SK-N-MC (cell line): ENCODE results near the gene MAGI1.

Experiments used
- DNase-seq: peaks from one replicate; pipeline ENCODE4 v3.0.0-alpha.2; 2011; ENCODE audit warnings: low read depth, low spot score
- H3K27ac ChIP-seq: fragments of 200-600 bp; sonication (generic); 2 replicates; pipeline ENCODE4 v1.5.1; 2016; ENCODE audit warnings: mixed run types
- H3K36me3 ChIP-seq: fragments of 200-600 bp; sonication (generic); 2 replicates; pipeline ENCODE4 v1.6.1; 2017; ENCODE audit warnings: antibody characterized with exemption, low read length, mixed read lengths; ENCODE audit not compliant: insufficient read depth
- H3K4me3 ChIP-seq: fragments of 200-600 bp; sonication (generic); 2 replicates; pipeline ENCODE4 v1.5.1; 2016
- H3K9ac ChIP-seq: fragments of 200-600 bp; sonication (generic); 2 replicates; pipeline ENCODE4 v1.8.0; 2017; ENCODE audit warnings: mixed run types, mixed read lengths; ENCODE audit not compliant: insufficient read length
- H3K9me3 ChIP-seq: fragments of 200-600 bp; sonication (generic); 2 replicates; pipeline ENCODE4 v1.6.1; 2017; ENCODE audit warnings: low read depth, mild to moderate bottlenecking, antibody characterized with exemption, low read length, moderate library complexity, mixed read lengths
- EZH2 ChIP-seq: fragments of 200-600 bp; sonication (generic); IDR thresholded peaks from one replicate; pipeline ENCODE4 v1.6.1; 2017; ENCODE audit warnings: antibody characterized with exemption
- FOXP2 ChIP-seq: optimal IDR thresholded peaks from 2 replicates; pipeline ENCODE3; 2011; ENCODE audit warnings: mild to moderate bottlenecking, moderate library complexity; ENCODE audit not compliant: insufficient read depth; ENCODE audit errors: extremely low read length, control extremely low read depth
- POLR2AphosphoS5 ChIP-seq: IDR thresholded peaks from 2 replicates; pipeline ENCODE4 v1.6.1; 2012; ENCODE audit warnings: mild to moderate bottlenecking, low read depth, low read length, borderline replicate concordance

Gene MAGI1

DNA sequence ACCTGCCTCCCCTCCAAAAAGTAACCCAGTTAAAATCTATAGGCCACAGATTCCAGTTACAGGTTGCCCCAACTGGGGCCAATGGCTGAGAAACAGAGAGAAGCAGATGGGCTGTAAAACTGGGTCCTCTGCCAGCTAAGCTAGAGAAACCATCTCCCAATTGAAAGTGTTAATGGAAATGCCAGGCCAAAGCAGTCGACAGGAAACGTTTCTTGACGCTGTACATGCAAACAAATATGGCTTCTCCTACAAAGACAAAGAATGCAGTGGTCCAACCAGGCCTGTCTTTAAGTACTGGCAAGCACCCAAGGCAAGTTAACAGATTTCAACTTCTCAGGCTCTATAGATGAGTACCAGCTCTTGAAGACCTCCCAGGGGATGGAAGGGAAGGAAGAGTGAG lies 71.3 kb downstream of the MAGI1 start:
- no peak for DNase-seq
- H3K9ac ChIP-seq: no peak overlapping the region
- H3K9me3 ChIP-seq: no peaks in the 10 kb centered on the region
- H3K27ac ChIP-seq: no peak overlapping the region
- no peak overlapping the region for H3K4me3 ChIP-seq
- TF ChIP-seq EZH2 (no peak), POLR2AphosphoS5 (no peak), FOXP2 (no peak)
- no peaks in the 10 kb centered on the region for H3K36me3 ChIP-seq

DNA sequence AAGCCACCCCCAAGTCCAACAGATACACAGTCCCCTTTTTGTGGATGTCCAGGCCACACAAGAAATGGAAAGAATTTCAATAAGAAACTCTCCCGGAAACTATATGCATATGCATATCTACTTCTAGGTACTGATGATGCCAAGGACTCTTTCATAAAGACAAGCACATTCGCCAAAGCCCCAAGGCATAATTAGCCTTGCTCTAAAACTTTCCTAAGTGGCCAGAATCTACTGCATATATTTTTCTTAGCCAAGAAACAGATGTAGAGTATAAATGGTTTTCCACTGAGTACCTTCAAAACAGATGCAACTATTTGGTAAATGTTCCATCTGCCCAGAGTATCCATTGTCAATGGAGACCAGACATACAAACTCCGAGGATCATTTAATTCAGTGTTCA lies 73.9 kb downstream of the MAGI1 start:
- H3K9ac ChIP-seq: no peak overlapping the region
- H3K27ac ChIP-seq: no peak overlapping the region
- H3K36me3 ChIP-seq: no peaks in the 10 kb centered on the region
- DNase-seq: no peak
- TF ChIP-seq FOXP2 (no peak), EZH2 (no peak), POLR2AphosphoS5 (no peak)
- no peaks in the 10 kb centered on the region for H3K9me3 ChIP-seq
- H3K4me3 ChIP-seq: no peak overlapping the region

DNA sequence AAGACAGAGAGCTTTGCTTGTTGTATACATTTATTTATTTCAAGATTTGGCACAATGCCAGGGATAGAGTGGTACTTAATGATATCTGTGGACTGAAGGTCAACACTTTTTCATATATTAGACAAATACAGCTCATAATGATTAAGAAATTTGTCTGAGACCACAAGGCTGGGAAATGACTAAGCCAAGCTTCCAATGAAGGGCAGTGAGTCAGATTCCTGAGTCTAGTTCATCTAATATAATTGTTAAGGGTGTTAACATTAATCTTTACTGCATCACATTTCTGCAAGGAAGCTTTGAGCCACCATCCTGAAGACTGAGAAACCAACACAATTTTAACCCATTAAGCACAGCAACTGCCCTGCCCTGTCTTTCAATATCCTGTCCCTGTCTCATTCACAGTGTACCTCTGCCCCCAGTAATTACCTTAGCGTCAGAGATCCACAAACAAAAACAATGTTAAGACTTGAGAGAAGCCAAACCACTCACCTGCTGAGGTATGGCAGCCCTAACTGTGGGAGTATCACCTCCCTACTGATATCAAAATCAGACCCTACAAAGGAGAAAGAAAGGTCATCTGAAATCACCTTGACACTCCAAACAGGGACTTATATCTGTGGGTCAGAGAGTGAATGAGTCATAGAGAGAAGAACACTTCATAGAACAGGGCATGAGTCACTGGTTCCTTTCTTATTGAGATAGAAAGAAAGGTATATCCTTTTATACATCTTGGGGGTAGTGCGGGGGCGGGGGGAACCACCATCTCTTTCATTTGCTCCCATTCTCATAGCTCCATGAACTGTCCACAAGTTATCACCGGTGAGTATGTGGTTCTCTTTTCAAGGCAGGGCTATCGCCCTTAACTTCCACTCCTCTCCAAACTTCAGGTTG lies 74.7 kb downstream of the MAGI1 start:
- Histone ChIP-seq H3K9me3 (no peaks in the 10 kb centered on the region), H3K4me3 (no peak overlapping the region), H3K27ac (no peak overlapping the region), H3K9ac (no peak overlapping the region), H3K36me3 (no peaks in the 10 kb centered on the region)
- DNase-seq: no peak
- no peak for TF ChIP-seq FOXP2
- TF ChIP-seq POLR2AphosphoS5: no peak
- no peak for TF ChIP-seq EZH2

DNA sequence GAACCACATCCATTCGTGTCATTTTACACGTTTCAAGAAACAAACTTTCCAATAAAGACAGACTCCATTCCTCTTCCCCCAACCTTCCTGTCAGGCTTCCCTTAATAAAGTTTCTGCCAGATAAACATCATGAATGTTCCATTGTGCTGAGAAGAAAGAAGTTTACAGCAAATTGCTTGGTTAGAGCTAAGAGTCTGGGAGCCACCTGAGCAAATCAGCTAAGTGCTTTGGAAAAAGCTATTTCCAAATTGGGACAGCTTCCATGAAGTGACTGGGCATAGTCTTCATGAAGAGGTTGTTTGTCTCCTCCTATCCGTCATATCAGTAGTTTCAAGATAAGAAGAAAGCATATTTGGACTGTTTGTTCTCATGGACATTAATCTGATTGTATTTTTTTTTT lies 77.0 kb downstream of the MAGI1 start:
- TF ChIP-seq FOXP2 (no peak), POLR2AphosphoS5 (no peak), EZH2 (no peak)
- Histone ChIP-seq H3K9ac (no peak overlapping the region), H3K9me3 (no peaks in the 10 kb centered on the region), H3K27ac (no peak overlapping the region), H3K36me3 (no peaks in the 10 kb centered on the region), H3K4me3 (no peak overlapping the region)
- DNase-seq: no peak

DNA sequence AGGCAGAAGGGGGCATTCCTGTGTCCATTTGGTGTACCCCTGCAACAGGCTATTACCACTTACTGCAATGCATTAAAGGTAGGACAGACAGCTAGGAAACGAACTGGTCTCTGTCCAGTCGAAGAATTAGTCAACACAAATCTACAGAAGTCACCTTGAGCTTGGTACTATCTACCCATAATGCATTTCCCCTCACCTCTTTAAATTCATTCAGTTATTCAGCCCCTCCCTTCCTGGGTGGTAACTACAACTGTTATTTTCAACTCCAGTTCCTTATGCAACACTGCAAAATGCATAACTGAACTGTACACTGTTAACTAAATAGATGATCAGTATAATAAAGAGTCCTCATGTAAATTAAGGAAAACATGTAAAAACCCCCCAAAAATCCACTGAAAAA lies 77.6 kb downstream of the MAGI1 start:
- H3K36me3 ChIP-seq: no peaks in the 10 kb centered on the region
- H3K9ac ChIP-seq: no peak overlapping the region
- DNase-seq: no peak
- H3K27ac ChIP-seq: no peak overlapping the region
- no peak for TF ChIP-seq EZH2
- TF ChIP-seq FOXP2: no peak
- no peak for TF ChIP-seq POLR2AphosphoS5
- no peaks in the 10 kb centered on the region for H3K9me3 ChIP-seq
- no peak overlapping the region for H3K4me3 ChIP-seq

DNA sequence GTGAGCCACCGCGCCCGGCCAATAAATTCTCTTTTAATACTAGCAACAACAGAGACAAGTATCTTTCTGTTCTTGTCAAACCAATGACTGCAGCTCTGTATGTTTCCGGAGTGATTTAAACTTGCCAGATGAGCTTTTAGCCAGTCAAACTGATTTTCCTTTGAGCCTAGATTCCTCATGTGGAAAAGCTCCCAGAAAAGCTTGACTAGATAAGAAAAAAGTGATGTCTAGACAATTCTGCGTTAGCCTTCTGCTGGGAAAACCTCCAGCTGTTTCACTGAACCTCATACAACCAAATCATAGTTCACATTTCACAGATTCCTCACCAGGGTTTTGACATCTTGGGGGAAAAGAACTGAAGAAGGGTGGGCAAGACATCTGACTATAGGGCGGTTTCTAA lies 78.6 kb downstream of the MAGI1 start:
- DNase-seq: no peak
- no peaks in the 10 kb centered on the region for H3K9me3 ChIP-seq
- TF ChIP-seq FOXP2 (no peak), EZH2 (no peak), POLR2AphosphoS5 (no peak)
- H3K4me3 ChIP-seq: no peak overlapping the region
- H3K27ac ChIP-seq: no peak overlapping the region
- no peak overlapping the region for H3K9ac ChIP-seq
- H3K36me3 ChIP-seq: no peaks in the 10 kb centered on the region

DNA sequence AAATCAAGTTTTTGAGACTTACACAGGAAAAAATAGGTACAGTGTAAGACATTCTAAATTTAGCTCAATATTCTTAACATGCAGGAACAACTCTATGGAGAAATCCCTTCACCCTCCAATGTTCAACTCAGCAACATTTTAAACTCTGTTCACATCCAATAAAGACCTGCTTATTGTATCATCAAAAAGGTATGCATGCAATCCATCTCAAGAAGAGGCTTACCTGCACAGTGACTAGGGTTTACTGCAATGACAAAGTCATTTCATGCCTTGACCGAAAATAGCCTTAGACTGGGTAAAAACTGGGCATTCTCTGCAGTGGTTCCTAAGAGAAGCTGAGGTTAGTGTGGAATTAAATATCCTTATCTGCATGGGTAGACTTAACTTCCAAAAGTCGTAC lies 80.5 kb downstream of the MAGI1 start:
- H3K9me3 ChIP-seq: no peaks in the 10 kb centered on the region
- no peak for TF ChIP-seq POLR2AphosphoS5
- TF ChIP-seq EZH2: no peak
- no peak for TF ChIP-seq FOXP2

DNA sequence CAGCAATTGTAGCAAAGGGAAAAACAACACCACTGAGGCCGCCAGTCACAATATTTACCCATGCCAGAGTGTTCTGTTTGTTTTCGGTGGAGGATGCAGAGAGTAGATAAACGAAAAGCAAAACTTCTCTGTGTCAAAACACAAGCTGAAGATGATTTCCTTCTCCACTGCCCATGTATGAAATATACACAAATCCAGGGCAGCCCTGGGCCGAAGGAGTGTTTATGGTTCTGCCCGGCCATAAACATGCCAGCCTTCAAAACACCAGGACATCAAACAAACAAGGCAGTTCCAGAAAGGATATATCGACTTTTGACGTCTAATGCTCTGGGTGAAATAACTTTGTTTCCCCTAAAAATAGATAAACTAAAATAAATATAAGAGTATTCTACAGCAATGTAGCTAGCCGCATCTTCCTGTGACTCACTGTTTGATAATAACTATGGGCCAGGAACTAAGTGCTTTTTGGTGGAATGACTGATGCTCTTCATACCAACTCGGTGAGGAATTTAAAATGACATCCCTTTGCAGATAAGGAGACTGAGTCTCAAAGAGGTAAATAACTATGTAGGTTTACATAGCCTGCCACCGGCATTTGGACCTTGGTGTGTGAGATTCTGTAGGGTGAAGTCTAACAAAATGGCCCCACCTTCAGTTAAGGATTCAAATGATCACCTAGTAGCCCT lies 82.8 kb downstream of the MAGI1 start:
- H3K27ac ChIP-seq: no peak overlapping the region
- no peak overlapping the region for H3K9ac ChIP-seq
- no peak for DNase-seq
- no peaks in the 10 kb centered on the region for H3K36me3 ChIP-seq
- TF ChIP-seq EZH2: no peak
- no peak for TF ChIP-seq FOXP2
- TF ChIP-seq POLR2AphosphoS5: no peak
- no peak overlapping the region for H3K4me3 ChIP-seq
- no peaks in the 10 kb centered on the region for H3K9me3 ChIP-seq

More for the DNA sequence above, 80.5 kb downstream of the MAGI1 start:
- Histone ChIP-seq H3K27ac (no peak overlapping the region), H3K4me3 (no peak overlapping the region), H3K36me3 (no peaks in the 10 kb centered on the region), H3K9ac (no peak overlapping the region)
- no peak for DNase-seq
